ENCODE results near the gene GSTO2. TPM values are rescaled to one million over a fixed set of nuclear protein-coding genes. Genes with fewer than 3 reads are reported as not detected.

The GSTO2 gene
- total RNA-seq, 1 donor from 2014 or later, result 0.80 TPM

- DNase-seq, result peak; percentile 75
- H3K27me3 ChIP-seq (ENCODE audit: low read depth), result no peaks in the 10 kb centered on the region
- peak overlapping the region; percentile 31 for H3K4me3 ChIP-seq
- no peak for TF ChIP-seq CTCF (IDR thresholded peaks at IDR 0.05; ENCODE audit: borderline replicate concordance)
- H3K4me1 ChIP-seq, result peaks cover 85% of the 10 kb centered on the region
- H3K27ac ChIP-seq (replicated peaks), result peak overlapping the region; percentile 94
- intact Hi-C loops (cut with micrococcal nuclease), result loop anchor here (5.0 kb wide), 1 partner anchor 36 kb away; the partner anchor contains the start of gene ITPRIP
- H3K9me3 ChIP-seq (replicated peaks), result no peaks in the 10 kb centered on the region
- no peaks in the 10 kb centered on the region for H3K36me3 ChIP-seq
Observed at GRCh38 chr10:104300736-104301292, 31.8 kb downstream of the GSTO2 start.

GRCh38 chr10:104301907-104302690 is 33.1 kb downstream of the GSTO2 start:
- peak overlapping the region; percentile 94 for H3K27ac ChIP-seq (replicated peaks)
- intact Hi-C loops (cut with micrococcal nuclease), result loop anchor here (5.0 kb wide), 1 partner anchor 35 kb away; the partner anchor contains the start of gene ITPRIP

GRCh38 chr10:104303594-104304355 is 34.8 kb downstream of the GSTO2 start:
- Histone ChIP-seq H3K36me3 (peaks cover 4% of the 10 kb centered on the region), H3K9me3 (replicated peaks) (no peaks in the 10 kb centered on the region), H3K27ac (replicated peaks) (peak overlapping the region; percentile 94), H3K4me3 (no peak overlapping the region), H3K27me3 (ENCODE audit: low read depth) (no peaks in the 10 kb centered on the region), H3K4me1 (peaks cover 100% of the 10 kb centered on the region)
- no peak for DNase-seq
- intact Hi-C loops (cut with micrococcal nuclease), result loop anchor here (5.0 kb wide), 1 partner anchor 34 kb away; the partner anchor contains the start of gene ITPRIP
- no peak for TF ChIP-seq CTCF (IDR thresholded peaks at IDR 0.05; ENCODE audit: borderline replicate concordance)

More at GRCh38 chr10:104301907-104302690, 33.1 kb downstream of the GSTO2 start:
- no peaks in the 10 kb centered on the region for H3K27me3 ChIP-seq (ENCODE audit: low read depth)
- no peaks in the 10 kb centered on the region for H3K36me3 ChIP-seq
- peaks cover 98% of the 10 kb centered on the region for H3K4me1 ChIP-seq
- no peak for TF ChIP-seq CTCF (IDR thresholded peaks at IDR 0.05; ENCODE audit: borderline replicate concordance)
- no peak for DNase-seq
- H3K9me3 ChIP-seq (replicated peaks), result no peaks in the 10 kb centered on the region
- H3K4me3 ChIP-seq, result no peak overlapping the region

- DNase-seq, result no peak
- Histone ChIP-seq H3K36me3 (peaks cover 6% of the 10 kb centered on the region), H3K9me3 (replicated peaks) (no peaks in the 10 kb centered on the region), H3K4me3 (no peak overlapping the region), H3K27ac (replicated peaks) (peak overlapping the region; percentile 94), H3K4me1 (peaks cover 100% of the 10 kb centered on the region), H3K27me3 (ENCODE audit: low read depth) (no peaks in the 10 kb centered on the region)
- intact Hi-C loops (cut with micrococcal nuclease), result loop anchor here (5.0 kb wide), 1 partner anchor 33 kb away; the partner anchor contains the start of gene ITPRIP
- TF ChIP-seq CTCF (IDR thresholded peaks at IDR 0.05; ENCODE audit: borderline replicate concordance), result no peak
Observed at GRCh38 chr10:104304356-104304745, 35.4 kb downstream of the GSTO2 start.

GRCh38 chr10:104304927-104305326 is 35.9 kb downstream of the GSTO2 start:
- peaks cover 6% of the 10 kb centered on the region for H3K36me3 ChIP-seq
- H3K4me1 ChIP-seq, result peaks cover 100% of the 10 kb centered on the region
- H3K9me3 ChIP-seq (replicated peaks), result no peaks in the 10 kb centered on the region
- H3K27me3 ChIP-seq (ENCODE audit: low read depth), result no peaks in the 10 kb centered on the region
- H3K27ac ChIP-seq (replicated peaks), result peak overlapping the region; percentile 94
- H3K4me3 ChIP-seq, result peak overlapping the region; percentile 22
- TF ChIP-seq CTCF (IDR thresholded peaks at IDR 0.05; ENCODE audit: borderline replicate concordance), result no peak
- intact Hi-C loops (cut with micrococcal nuclease), result loop anchor here (5.0 kb wide), 2 partner anchors 32 to 47 kb away; partner anchors contain the start of genes CFAP58 and ITPRIP
- DNase-seq, result no peak

Measured in left ventricle myocardium inferior (tissue), 1 donor.